Measurements from ENCODE around the gene CDC123.

The CDC123 gene

GRCh38 chr10:12201543-12201942, 5.6 kb downstream of the CDC123 start:
- Histone ChIP-seq H3K27me3 (ENCODE audit: insufficient read depth, low read length, poor library complexity, severe bottlenecking) (no peaks in the 10 kb centered on the region), H3F3A (ENCODE audit: low read depth) (no peaks in the 10 kb centered on the region), H3K9ac (ENCODE audit: low read depth, low read length, poor library complexity, severe bottlenecking) (peak overlapping the region; percentile 30), H4K20me1 (ENCODE audit: insufficient read depth, low read length, poor library complexity, severe bottlenecking) (peaks cover 40% of the 10 kb centered on the region), H3K79me2 (ENCODE audit: insufficient read depth, low read length) (peaks cover 93% of the 10 kb centered on the region), H3K9me2 (replicated peaks; ENCODE audit: low read depth, low read length) (no peaks in the 10 kb centered on the region), H3K36me3 (ENCODE audit: insufficient read depth, low read length) (peaks cover 43% of the 10 kb centered on the region), H3K4me3 (ENCODE audit: low read length, poor library complexity, severe bottlenecking) (peak overlapping the region; percentile 46), H3K9me3 (ENCODE audit: insufficient read depth, low read depth, low read length) (no peaks in the 10 kb centered on the region), H3K4me1 (ENCODE audit: insufficient read depth, low read length, poor library complexity, severe bottlenecking) (peaks cover 31% of the 10 kb centered on the region), H3K4me2 (ENCODE audit: low read depth, low read length, poor library complexity, severe bottlenecking) (peak overlapping the region; percentile 64), H2AFZ (ENCODE audit: low read length) (no peak overlapping the region)
- TF ChIP-seq EZH2phosphoT487 (IDR thresholded peaks at IDR 0.05; ENCODE audit: borderline replicate concordance) = no peak
- no peak for TF ChIP-seq CTCF (conservative IDR thresholded peaks at IDR 0.05; ENCODE audit: low read length)

- Histone ChIP-seq H3K79me2 (ENCODE audit: insufficient read depth, low read length) (peaks cover 87% of the 10 kb centered on the region), H3K9me2 (replicated peaks; ENCODE audit: low read depth, low read length) (no peaks in the 10 kb centered on the region), H3K9ac (ENCODE audit: low read depth, low read length, poor library complexity, severe bottlenecking) (no peak overlapping the region), H3K36me3 (ENCODE audit: insufficient read depth, low read length) (peaks cover 47% of the 10 kb centered on the region), H3K27me3 (ENCODE audit: insufficient read depth, low read length, poor library complexity, severe bottlenecking) (no peaks in the 10 kb centered on the region), H3K4me3 (ENCODE audit: low read length, poor library complexity, severe bottlenecking) (peak overlapping the region; percentile 46), H3F3A (ENCODE audit: low read depth) (no peaks in the 10 kb centered on the region), H3K4me2 (ENCODE audit: low read depth, low read length, poor library complexity, severe bottlenecking) (peak overlapping the region; percentile 64), H3K9me3 (ENCODE audit: insufficient read depth, low read depth, low read length) (no peaks in the 10 kb centered on the region), H3K4me1 (ENCODE audit: insufficient read depth, low read length, poor library complexity, severe bottlenecking) (peaks cover 26% of the 10 kb centered on the region), H4K20me1 (ENCODE audit: insufficient read depth, low read length, poor library complexity, severe bottlenecking) (peaks cover 34% of the 10 kb centered on the region), H2AFZ (ENCODE audit: low read length) (no peak overlapping the region)
- no peak for TF ChIP-seq EZH2phosphoT487 (IDR thresholded peaks at IDR 0.05; ENCODE audit: borderline replicate concordance)
- TF ChIP-seq CTCF (conservative IDR thresholded peaks at IDR 0.05; ENCODE audit: low read length) = no peak
Observed at GRCh38 chr10:12202226-12202625, 6.2 kb downstream of the CDC123 start.

- peaks cover 52% of the 10 kb centered on the region for H3K36me3 ChIP-seq (ENCODE audit: insufficient read depth, low read length)
Observed at GRCh38 chr10:12205082-12205481, 9.1 kb downstream of the CDC123 start.

More at GRCh38 chr10:12205082-12205481, 9.1 kb downstream of the CDC123 start:
- H3K9ac ChIP-seq (ENCODE audit: low read depth, low read length, poor library complexity, severe bottlenecking) = no peak overlapping the region
- H3K9me2 ChIP-seq (replicated peaks; ENCODE audit: low read depth, low read length) = no peaks in the 10 kb centered on the region
- no peaks in the 10 kb centered on the region for H3K27me3 ChIP-seq (ENCODE audit: insufficient read depth, low read length, poor library complexity, severe bottlenecking)
- H3K79me2 ChIP-seq (ENCODE audit: insufficient read depth, low read length) = peaks cover 66% of the 10 kb centered on the region
- no peaks in the 10 kb centered on the region for H3K9me3 ChIP-seq (ENCODE audit: insufficient read depth, low read depth, low read length)
- H3K4me1 ChIP-seq (ENCODE audit: insufficient read depth, low read length, poor library complexity, severe bottlenecking) = peaks cover 15% of the 10 kb centered on the region
- H3K4me2 ChIP-seq (ENCODE audit: low read depth, low read length, poor library complexity, severe bottlenecking) = no peak overlapping the region
- no peak overlapping the region for H2AFZ ChIP-seq (ENCODE audit: low read length)
- no peak for TF ChIP-seq CTCF (conservative IDR thresholded peaks at IDR 0.05; ENCODE audit: low read length)
- no peak for TF ChIP-seq EZH2phosphoT487 (IDR thresholded peaks at IDR 0.05; ENCODE audit: borderline replicate concordance)
- no peaks in the 10 kb centered on the region for H3F3A ChIP-seq (ENCODE audit: low read depth)
- H3K4me3 ChIP-seq (ENCODE audit: low read length, poor library complexity, severe bottlenecking) = no peak overlapping the region
- H4K20me1 ChIP-seq (ENCODE audit: insufficient read depth, low read length, poor library complexity, severe bottlenecking) = peaks cover 24% of the 10 kb centered on the region
